ENCODE data around the gene SYCP2.

SYCP2 gene

DNA sequence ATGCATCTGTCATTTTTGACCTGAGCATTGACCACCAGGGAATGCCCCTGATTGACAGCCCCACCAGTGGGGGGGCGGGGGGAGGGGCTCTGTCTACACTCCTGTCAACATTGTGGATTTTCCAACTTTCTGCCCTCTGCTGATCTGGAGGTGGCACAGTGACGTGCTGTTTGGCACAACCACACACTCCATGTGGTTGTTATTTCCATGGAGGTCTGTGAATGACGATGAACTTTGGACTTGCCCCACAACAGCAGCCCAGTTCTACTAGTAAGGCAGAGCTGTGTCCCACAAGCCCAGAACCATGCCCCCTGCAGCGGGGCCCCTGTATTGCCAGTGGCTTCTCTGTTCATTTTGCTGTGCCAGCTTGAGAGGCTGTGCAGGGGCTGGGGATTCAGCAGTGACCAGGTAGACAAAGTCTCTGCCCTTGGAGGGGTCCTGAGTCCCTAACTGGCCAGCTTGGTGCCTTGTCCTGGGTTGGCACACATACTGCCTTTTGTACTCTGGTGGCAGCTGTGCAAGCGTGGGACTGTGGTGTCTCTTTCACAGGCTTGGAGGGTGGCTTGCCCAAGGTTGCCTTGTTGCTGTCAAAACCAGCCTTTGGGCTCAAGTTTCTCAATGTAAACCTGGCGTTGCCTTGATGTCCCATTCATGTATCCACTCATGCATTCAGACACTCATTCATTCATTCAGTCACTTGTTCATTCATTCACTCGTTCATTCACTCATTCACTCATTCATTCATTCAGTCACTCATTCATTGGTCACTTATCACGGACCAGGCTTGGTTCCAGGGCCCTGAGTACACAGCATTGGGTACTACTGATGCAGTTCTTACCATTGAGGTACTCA lies 108.5 kb downstream of the SYCP2 start:
- DNase-seq (ENCODE audit: insufficient read length, low spot score) = no peak
- FAIRE-seq = no peak

GRCh38 chr20:59823491-59824259 lies 109.8 kb downstream of the SYCP2 start:
- no peak for DNase-seq (ENCODE audit: insufficient read length, low spot score)
- no peak for FAIRE-seq

DNA sequence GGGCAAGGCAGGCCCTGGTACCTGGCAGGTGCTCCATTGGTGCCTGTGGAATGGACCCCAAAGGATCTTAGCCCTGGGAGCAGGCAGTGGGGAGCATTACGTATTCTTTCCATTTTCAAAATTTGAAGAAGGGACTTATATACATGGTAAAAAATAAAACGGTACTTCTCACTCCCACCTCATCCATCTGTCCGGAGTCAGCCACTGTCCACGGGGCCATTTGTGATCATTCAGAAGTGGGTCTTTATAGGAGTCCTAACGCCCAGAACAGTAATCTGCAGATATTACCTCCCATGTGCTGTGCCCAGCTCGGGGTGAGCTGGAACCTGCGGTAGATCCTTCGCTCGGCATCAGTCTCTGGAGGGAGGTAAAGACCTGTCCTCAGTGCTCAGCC lies 110.4 kb downstream of the SYCP2 start:
- DNase-seq (ENCODE audit: insufficient read length, low spot score) (no peak), FAIRE-seq (no peak)

DNA sequence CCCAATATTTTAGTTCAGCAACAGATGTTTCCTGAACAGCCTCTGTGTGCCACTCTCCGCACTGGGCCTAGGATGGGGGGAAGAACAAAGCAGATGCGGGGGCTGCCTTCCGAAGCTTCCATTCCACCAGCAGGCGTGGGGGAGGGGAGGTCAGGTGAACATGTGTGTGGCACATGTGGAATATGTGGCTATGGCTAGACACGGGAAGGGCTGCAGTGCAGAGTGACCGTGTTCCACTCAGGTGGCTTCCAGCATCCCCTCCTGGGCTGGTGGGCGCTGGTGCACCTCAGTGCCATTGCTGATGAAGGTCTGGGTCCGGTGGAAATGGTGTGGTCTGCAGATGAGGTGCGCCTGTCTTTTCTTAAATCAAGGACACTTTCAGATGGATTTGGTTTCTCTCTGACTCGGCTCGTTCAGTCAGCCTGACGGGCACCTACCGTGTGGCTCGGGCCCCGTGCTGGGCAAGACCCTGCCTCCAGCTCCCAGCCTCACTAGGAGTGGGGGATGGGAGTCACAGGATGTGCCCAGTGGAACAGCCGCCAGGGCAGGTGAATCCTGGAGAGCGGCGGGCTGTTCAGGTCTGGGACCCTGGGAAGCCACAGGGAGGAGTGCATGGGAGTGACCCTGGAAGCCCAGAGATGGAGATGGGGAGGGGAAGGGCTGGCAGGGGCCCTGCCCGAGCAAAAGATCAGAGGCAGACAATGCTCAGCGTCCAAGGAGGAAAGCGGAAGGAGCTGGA lies 111.0 kb downstream of the SYCP2 start:
- DNase-seq (ENCODE audit: insufficient read length, low spot score) (no peak), FAIRE-seq (no peak)

DNA sequence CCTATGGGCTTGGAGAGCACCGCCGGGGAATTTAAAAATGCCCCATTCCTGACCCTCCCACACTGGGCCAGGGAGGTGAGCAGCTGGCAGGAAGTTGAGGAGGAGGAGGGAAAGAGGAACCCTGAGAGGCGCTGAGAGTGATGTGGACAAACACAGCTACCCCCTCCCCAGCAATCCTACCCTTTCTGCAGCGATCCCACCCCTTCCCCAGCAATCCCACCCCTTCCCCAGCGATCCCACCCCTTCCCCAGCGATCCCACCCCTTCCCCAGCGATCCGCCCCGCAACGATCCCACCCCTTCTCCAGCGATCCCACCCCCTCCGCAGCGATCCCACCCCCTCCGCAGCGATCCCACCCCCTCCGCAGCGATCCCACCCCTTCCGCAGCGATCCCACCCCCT lies 111.6 kb downstream of the SYCP2 start:
- FAIRE-seq = no peak
- DNase-seq (ENCODE audit: insufficient read length, low spot score) = no peak

DNA sequence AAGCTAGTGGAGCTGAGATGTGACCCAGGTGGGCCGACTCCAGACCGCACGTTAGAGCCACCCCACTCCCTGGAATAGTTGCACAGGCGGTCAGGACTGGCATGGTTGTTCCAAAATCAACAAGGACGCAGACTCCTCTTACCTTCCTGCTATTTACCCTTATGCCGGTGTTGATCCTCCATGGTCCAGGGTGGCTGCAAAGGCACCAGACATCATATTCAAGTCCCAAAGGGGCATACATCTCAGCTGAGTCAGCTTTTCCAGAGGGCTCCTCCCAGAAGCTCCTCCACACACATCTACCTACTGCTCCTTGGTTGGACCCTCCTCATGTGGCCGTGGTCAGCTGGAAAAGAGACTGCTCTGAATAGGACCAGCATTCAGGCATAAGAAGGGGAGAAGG lies 112.2 kb downstream of the SYCP2 start:
- DNase-seq (ENCODE audit: insufficient read length, low spot score) (no peak), FAIRE-seq (no peak)

- no peak for DNase-seq (ENCODE audit: insufficient read length, low spot score)
- FAIRE-seq = no peak
These were observed 113.0 kb downstream of the SYCP2 start for GRCh38 chr20:59820204-59821041.

DNA sequence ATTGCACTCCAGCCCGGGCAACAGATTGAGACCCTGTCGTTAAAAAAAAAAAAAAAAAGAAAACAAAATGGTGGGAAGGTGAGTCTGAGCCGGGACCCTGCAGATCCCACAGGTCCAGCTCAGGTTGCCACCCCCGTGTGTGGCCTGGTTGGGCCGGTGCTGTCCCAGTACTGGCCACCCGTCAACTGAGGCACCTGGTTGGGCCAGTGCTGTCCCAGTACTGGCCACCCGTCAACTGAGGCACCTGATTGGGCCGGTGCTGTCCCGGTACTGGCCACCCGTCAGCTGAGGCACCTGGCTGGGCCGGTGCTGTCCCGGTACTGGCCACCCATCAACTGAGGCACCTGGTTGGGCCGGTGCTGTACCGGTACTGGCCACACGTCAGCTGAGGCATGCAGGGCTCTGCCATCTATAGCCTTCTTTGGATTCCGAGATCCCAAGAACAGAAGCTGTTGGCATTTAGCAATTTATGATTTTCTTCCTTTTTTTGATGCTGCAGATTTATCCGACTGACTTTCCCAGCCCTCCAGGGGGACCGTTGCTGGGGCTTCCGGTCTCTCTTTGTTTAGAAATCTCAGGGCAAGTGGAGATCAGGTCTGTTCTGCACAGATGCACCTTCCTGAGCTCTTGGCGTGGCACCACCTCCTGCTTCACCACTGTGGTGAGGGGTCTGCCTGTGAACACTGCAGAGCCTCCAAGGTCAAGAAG lies 113.8 kb downstream of the SYCP2 start:
- FAIRE-seq (no peak), DNase-seq (ENCODE audit: insufficient read length, low spot score) (no peak)

GRCh38 chr20:59818911-59819310 lies 114.5 kb downstream of the SYCP2 start:
- DNase-seq (ENCODE audit: insufficient read length, low spot score) (no peak), FAIRE-seq (no peak)

DNA sequence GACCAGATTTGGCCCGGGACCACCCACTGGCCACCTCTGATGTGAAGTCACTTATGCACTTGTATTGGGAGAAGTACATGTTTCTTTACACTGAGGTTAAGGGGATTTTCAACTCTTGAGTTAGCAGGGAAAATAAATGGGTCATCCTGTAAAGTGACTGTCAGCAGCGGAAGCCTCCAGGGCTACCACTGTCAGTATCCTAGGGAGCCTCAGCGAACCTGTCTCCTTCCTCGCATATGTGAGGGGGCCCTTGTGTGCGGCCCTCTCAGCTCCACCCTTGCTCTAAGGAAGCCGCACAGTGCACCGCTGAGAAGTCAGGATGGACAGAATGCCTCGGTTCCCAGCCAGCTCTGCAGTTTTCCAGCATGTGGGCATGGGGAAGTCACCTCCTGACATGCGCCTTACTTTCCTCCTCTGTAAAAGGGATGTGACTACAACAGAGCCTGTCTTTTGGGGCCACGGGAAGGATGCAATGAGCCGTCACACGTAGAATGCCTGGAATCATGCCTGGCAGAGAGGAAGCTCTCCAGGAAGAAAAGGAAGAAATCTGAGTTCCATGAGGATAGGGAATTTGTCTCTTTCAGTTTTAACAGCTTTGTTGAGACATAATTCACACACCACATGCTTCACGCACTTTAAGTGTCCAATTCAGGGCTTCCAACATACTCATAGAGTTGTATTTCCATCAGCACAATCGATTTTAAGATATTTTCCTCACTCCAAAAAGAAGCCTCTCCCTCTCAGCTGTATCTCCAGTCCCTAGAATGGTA lies 115.4 kb downstream of the SYCP2 start:
- FAIRE-seq (no peak), DNase-seq (ENCODE audit: insufficient read length, low spot score) (no peak)

GRCh38 chr20:59817406-59817805 lies 116.0 kb downstream of the SYCP2 start:
- FAIRE-seq (no peak), DNase-seq (ENCODE audit: insufficient read length, low spot score) (no peak)

DNA sequence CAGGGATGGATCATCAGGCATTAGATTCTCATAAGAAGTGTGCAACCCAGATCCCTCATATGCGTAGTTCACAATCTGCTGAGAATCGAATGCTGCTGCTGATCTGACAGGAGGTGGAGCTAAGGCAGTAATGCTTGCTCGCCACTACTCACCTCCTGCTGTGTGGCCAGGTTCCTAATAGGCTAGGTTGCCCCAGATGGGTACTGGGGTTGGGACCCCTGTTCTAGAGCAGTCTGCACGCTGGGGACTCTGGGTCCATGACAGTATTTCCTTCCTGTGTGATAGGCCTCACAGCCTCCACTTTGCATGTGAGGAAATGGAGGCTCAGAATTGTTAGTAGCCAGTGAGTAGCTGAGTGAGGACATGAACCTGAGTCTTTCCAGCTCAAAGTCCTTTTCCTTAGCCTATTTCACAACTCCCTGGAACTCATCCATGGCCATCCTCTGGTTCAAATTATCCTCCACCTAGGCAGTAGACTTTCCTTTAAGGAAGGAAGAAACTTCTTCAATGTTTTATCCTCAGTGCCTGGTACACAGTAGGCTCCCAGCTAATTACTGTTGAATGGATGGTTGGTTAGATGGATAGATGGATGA lies 117.2 kb downstream of the SYCP2 start:
- DNase-seq (ENCODE audit: insufficient read length, low spot score) = no peak
- FAIRE-seq = no peak

- DNase-seq (ENCODE audit: insufficient read length, low spot score) (no peak), FAIRE-seq (no peak)
These were observed 118.5 kb downstream of the SYCP2 start for GRCh38 chr20:59814840-59815340.

GRCh38 chr20:59813948-59814839 lies 119.2 kb downstream of the SYCP2 start:
- FAIRE-seq (no peak), DNase-seq (ENCODE audit: insufficient read length, low spot score) (no peak)
